Neutrophil (primary cell): ENCODE measurements around the gene BHMT.

ENCODE experiments used
- H3K27ac ChIP-seq: fragments of 200-600 bp; sonication (generic); 2 replicates; pipeline ENCODE4 v1.5.1; 2016; ENCODE audit warnings: mild to moderate bottlenecking, moderate library complexity
- H3K27me3 ChIP-seq: fragments of 200-600 bp; sonication (generic); 2 replicates; pipeline ENCODE4 v1.6.0; 2016; ENCODE audit warnings: mild to moderate bottlenecking
- H3K36me3 ChIP-seq: fragments of 200-600 bp; sonication (generic); 2 replicates; pipeline ENCODE4 v1.5.1; 2017
- H3K4me1 ChIP-seq, 2 experiments: fragments of 200-600 bp in 1 of 2; sonication (generic) in 1 of 2; 1 replicate in 1 of 2; 2 replicates in 1 of 2; pipeline versions ENCODE4 v1.5.1 to v1.6.1; 2013 to 2016; ENCODE audit warnings: low read depth in 1 of 2, low read length in 1 of 2, mild to moderate bottlenecking in 1 of 2, moderate library complexity in 1 of 2; ENCODE audit not compliant: control insufficient read depth in 1 of 2, insufficient read depth in 1 of 2
- H3K4me3 ChIP-seq, 2 experiments: fragments of 200-600 bp in 1 of 2; sonication (generic) in 1 of 2; 1 replicate in 1 of 2; 2 replicates in 1 of 2; pipeline ENCODE4 v1.5.1; 2013 to 2016; ENCODE audit warnings: low read depth in 1 of 2, low read length in 1 of 2, mild to moderate bottlenecking in 1 of 2, moderate library complexity in 1 of 2
- H3K9me3 ChIP-seq: fragments of 200-600 bp; sonication (generic); 2 replicates; pipeline ENCODE4 v1.5.1; 2016
- CTCF ChIP-seq: fragments of 200-600 bp; sonication (generic); IDR thresholded peaks from 2 replicates; pipeline ENCODE4 v1.5.1; 2016; ENCODE audit warnings: antibody characterized with exemption

BHMT gene

GRCh38 chr5:79107020-79107796 is 4.4 kb upstream of the BHMT start:
- Histone ChIP-seq H3K4me1 (no peaks in the 10 kb centered on the region), H3K9me3 (no peaks in the 10 kb centered on the region), H3K36me3 (no peaks in the 10 kb centered on the region), H3K27ac (no peak overlapping the region), H3K27me3 (peaks cover 35% of the 10 kb centered on the region), H3K4me3 (no peak overlapping the region)
- TF ChIP-seq CTCF: no peak

GRCh38 chr5:79108086-79108485 is 3.5 kb upstream of the BHMT start:
- no peak for TF ChIP-seq CTCF
- H3K9me3 ChIP-seq: no peaks in the 10 kb centered on the region
- no peak overlapping the region for H3K4me3 ChIP-seq

GRCh38 chr5:79108792-79109191 is 2.8 kb upstream of the BHMT start:
- Histone ChIP-seq H3K4me3 (no peak overlapping the region), H3K9me3 (no peaks in the 10 kb centered on the region), H3K4me1 (no peaks in the 10 kb centered on the region), H3K27ac (no peak overlapping the region), H3K36me3 (no peaks in the 10 kb centered on the region), H3K27me3 (peaks cover 50% of the 10 kb centered on the region)
- TF ChIP-seq CTCF: no peak

More at GRCh38 chr5:79108086-79108485, 3.5 kb upstream of the BHMT start:
- no peaks in the 10 kb centered on the region for H3K36me3 ChIP-seq
- H3K27me3 ChIP-seq: peaks cover 43% of the 10 kb centered on the region
- H3K4me1 ChIP-seq: no peaks in the 10 kb centered on the region
- no peak overlapping the region for H3K27ac ChIP-seq

GRCh38 chr5:79109527-79110492 is 1.8 kb upstream of the BHMT start:
- TF ChIP-seq CTCF: no peak
- peaks cover 61% of the 10 kb centered on the region for H3K27me3 ChIP-seq

GRCh38 chr5:79111960-79112702 is 522 bp downstream of the BHMT start:
- H3K4me3 ChIP-seq: no peak overlapping the region
- no peaks in the 10 kb centered on the region for H3K4me1 ChIP-seq
- H3K27me3 ChIP-seq: peaks cover 71% of the 10 kb centered on the region
- no peaks in the 10 kb centered on the region for H3K9me3 ChIP-seq
- no peak overlapping the region for H3K27ac ChIP-seq
- H3K36me3 ChIP-seq: no peaks in the 10 kb centered on the region
- TF ChIP-seq CTCF: no peak

More at GRCh38 chr5:79109527-79110492, 1.8 kb upstream of the BHMT start:
- Histone ChIP-seq H3K36me3 (no peaks in the 10 kb centered on the region), H3K9me3 (no peaks in the 10 kb centered on the region), H3K4me3 (no peak overlapping the region), H3K4me1 (no peaks in the 10 kb centered on the region), H3K27ac (no peak overlapping the region)
